ENCODE results near the gene MARK2.
A peak's percentile ranks its signal among the peaks of the same experiment; 100 is the strongest.

MARK2 gene

DNA sequence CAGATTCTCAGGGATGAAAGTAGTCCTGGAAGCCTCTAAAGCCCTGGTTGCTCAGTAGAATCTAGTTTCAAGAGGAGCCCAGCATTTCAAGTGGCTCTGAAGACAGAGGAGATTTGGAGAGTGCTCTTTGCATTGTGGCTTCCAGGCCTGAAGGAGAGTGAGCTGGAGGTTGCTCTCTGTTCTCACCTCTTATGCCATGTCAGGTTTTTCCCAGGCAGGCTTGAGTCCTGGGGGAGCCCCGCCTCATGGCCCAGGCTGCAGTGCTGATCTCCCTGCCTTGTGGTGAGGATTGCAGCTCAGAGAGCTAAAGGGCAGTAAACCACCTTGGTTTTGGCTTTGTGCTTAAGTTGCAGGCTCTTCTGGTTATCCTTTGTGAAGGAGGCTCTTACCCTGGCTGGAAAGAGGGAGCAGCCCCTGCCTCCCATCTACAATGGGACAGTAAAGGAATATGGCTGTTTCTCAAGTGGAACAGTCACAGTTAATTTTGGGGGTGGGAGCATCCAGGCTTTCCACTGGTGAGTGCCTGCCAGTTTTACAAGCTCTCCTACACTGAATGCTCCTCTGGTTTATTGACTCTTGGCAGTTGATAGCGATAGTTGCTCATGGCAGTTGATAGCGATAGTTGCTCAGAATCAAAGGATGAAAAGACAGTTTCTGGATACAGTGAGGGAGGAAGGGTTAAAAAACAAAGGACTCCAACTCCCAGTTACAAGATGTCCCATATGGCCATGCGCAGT is 45.5 kb downstream of the MARK2 start:
- no peak for DNase-seq

- no peak for DNase-seq
Measured at GRCh38 chr11:63887386-63887999, 48.6 kb downstream of the MARK2 start.

DNA sequence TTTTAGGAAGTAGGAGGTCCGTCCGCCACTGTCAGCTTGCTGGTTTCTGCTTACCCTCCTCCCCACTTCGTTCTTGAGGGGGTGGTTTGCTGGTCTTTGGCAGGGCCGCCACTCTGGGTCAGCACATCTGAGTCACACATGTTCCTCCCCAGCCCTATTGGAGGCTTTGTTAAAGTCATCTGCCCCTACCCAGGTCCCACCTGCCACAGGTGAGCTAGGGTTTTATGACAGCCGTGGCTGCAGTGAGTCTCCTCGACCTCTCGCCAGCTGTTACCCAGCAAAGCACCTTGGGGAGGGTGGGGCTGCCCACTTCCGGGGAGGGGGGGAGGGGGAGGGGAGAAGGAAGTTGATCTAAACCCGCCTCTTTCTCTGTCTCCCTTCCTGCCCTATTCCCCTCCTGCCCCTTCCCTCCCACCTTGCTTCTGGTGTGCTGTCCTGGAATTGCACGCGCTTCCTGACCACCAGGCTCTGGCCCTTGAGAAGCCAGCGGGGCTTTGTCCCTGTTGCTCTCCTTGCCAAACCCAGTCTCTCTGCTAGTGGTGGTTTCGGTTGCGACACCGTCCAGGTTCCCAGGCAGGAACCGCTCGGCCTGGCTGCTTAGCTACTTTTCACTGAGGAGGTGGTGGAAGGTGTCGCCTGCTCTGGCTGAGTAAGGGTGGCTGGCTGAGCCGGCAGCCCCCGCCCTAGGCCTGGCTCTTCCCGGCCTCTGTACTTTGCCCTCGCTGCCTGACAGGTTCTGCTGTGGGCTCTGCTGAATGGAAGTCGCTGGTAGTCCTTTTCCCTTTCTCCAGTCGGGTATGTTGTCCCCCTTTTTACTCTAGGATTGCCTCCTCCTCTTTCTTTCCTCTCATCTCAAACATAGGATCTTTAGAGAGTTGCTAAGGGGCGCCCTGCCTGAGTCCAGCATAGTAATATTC is 49.5 kb downstream of the MARK2 start:
- peak; percentile 50 for DNase-seq

GRCh38 chr11:63889344-63889743 is 50.4 kb downstream of the MARK2 start:
- DNase-seq: no peak

GRCh38 chr11:63890368-63890767 is 51.5 kb downstream of the MARK2 start:
- DNase-seq: no peak

GRCh38 chr11:63892228-63892627 is 53.3 kb downstream of the MARK2 start:
- peak; percentile 22 for DNase-seq

DNA sequence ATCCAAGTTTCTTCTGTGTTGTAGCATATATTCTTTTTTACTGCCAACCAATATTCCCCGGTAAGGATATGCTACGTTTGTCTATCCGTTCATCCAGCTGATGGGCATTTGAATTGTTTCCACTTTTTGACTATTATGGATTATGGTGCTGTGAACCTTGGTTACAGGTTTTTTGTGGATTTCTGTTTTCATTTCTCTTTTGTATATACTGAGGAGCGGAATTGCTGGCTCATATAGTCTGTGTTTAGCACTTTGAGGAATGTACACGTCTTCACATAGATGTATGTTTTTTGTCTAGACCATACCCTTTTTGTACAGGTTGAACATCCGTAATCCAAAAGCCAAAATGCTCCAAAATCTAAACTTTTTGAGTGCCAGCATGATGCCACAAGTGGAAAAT is 54.4 kb downstream of the MARK2 start:
- DNase-seq: no peak

GRCh38 chr11:63896071-63896470 is 57.2 kb downstream of the MARK2 start:
- no peak for DNase-seq

DNA sequence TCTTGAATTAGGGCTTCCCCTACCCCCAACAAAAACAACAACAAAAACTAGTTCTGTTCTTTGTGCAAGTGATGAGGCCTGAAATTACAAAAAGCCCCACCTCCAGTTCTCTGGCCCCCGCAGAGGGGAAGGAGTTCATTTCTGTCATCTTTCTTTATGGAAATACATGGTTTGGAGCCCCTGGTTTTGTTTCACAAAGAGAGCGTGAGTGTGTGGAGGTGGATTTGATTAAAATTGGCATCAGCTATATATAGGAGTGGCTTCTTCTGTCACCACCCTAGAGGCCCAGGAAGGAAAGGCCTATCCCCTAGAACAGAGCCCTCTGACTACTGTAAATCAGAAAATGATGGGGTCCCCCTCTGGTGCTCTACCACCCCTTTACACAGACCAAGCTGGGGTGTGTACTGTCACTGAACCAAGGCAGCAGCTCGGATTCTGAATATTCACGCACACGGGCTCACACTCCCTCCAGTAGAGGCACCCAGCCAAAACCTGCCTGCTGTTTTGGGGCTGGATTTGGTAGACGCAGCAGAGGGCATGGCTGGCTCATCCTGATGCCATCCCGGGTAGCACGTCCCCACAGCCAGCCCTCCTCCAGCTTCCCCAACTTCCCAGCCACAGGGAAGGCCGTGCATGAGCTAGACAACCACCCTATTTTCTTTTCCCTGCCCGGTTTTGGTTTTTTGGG is 58.7 kb downstream of the MARK2 start:
- no peak for DNase-seq

GRCh38 chr11:63901660-63902059 is 62.8 kb downstream of the MARK2 start:
- no peak for DNase-seq

DNA sequence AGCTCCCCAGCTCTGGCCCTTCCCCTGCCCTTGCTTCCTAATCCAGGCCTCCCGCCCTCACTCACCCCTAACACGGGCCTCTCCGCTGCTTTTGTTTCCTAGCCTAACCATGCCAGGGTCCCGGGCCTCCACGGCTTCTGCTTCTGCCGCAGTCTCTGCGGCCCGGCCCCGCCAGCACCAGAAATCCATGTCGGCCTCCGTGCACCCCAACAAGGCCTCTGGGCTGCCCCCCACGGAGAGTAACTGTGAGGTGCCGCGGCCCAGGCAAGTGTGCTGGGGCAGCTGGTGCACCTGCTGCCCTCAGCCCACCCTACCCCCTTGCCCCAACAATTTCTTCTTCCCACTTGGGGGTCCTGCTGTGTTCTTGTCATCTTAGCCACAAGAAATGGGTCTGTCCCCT is 65.0 kb downstream of the MARK2 start:
- no peak for DNase-seq

DNA sequence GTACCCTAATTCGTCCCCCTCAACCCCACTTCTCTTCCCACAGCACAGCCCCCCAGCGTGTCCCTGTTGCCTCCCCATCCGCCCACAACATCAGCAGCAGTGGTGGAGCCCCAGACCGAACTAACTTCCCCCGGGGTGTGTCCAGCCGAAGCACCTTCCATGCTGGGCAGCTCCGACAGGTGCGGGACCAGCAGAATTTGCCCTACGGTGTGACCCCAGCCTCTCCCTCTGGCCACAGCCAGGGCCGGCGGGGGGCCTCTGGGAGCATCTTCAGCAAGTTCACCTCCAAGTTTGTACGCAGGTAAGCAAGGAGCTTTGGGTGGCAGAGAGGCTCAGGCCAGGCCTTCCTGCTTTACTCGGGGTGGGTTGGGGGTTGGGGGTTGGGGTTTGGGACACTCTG is 65.8 kb downstream of the MARK2 start:
- no peak for DNase-seq

GRCh38 chr11:63905179-63905578 is 66.3 kb downstream of the MARK2 start:
- DNase-seq: peak; percentile 18

DNA sequence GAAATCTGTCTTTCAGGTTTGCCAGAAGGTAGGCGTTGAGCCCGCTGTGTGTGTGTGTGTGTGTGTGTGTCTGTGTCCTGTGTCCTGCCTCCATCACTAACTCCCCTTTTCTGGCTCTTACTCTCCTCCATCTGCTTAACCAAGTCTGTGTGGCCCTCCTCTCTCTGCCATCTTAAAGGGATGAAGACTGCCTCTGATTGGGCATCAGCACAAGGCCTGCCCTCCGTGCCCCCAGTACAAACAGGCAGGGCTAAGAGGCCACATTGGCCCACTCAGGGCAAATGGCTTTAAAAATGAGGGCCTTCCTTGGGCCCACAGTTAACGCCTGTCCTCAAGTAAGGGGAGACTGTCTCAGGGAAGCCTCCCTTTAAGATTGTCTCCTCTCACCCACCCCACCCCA is 67.2 kb downstream of the MARK2 start:
- DNase-seq: no peak

GRCh38 chr11:63906585-63906984 is 67.7 kb downstream of the MARK2 start:
- DNase-seq: peak; percentile 19

DNA sequence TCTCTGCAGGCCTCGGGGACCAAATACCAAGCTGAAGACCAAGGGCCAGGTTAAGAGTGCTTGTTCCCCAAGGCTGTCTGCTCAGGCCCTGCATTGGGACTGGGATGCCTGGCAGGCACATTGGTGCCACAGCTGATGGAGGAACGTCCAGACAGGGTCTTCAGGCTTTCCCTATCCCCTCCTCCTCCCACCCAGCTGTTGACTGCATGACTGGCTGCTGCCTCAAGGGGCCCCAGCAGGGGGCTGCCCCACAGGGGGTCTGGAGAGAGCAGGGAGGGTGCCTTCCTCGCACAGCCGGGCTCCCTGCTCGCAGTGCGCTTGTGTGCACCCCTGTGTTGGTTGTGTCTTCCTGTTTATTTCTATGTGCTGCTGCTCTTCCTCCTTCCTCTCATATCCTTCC is 68.2 kb downstream of the MARK2 start:
- DNase-seq: no peak

- DNase-seq: no peak
Measured at GRCh38 chr11:63907808-63908530, 69.1 kb downstream of the MARK2 start.

DNA sequence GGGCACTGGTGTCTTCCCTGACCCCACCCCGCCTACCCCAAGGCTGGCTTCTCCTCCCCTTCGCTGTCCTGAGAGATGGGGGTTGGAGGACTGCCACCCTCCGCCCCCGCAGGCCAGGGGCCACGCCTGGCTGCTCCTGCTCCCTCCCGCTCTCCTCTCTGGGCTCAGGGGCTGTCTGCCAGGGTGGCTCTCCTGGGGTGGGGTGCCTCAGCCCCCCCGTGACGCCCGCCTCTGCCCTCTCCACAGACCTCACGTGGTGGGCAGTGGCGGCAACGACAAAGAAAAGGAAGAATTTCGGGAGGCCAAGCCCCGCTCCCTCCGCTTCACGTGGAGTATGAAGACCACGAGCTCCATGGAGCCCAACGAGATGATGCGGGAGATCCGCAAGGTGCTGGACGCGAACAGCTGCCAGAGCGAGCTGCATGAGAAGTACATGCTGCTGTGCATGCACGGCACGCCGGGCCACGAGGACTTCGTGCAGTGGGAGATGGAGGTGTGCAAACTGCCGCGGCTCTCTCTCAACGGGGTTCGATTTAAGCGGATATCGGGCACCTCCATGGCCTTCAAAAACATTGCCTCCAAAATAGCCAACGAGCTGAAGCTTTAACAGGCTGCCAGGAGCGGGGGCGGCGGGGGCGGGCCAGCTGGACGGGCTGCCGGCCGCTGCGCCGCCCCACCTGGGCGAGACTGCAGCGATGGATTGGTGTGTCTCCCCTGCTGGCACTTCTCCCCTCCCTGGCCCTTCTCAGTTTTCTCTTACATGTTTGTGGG is 69.9 kb downstream of the MARK2 start:
- no peak for DNase-seq

DNA sequence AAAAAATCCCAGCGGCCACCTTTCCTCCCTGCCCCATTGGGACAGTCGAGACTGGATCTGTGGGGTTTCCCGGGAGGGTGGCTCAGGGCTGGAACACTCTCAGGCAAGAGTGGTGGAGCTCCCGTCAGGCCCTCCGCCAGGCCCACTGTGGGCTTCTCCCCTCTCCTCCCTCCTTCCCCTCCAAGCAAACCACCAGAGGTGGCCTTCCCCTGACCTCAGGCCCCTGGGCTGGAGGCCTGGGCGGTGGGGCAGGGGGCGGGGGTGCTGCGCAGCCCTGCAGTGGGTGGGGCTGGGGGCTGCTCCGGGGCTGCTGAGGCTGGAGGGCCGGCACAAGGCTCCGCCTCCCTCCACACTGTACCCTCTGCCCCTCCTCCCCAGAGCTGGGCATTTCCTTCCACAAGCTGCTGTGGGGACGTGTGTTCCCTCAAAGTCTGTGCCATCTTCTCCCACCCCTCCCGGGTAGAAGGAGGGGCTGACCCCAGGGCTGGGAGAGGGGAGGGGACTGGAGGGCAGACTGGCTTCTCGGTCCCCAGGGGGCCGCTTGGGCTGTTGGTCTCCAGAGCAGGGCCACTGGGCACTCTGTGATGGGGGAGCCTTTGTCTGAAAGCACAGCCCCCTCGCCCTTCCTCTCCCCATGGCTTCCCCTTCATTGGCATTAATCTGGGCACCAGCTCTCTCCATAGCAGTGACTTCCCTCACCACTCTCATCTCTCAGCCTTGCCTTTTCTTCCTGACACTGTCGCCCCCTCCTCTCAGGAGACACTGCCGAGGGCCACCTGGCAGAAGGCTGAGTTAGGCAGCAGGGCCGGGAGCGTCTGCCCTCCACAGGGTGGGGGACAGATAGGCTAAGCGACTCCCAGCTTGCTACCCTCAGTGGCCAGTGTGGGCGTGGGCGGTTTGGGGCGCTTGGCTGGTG is 70.9 kb downstream of the MARK2 start:
- DNase-seq: no peak

GRCh38 chr11:63910675-63911074 is 71.8 kb downstream of the MARK2 start:
- DNase-seq: no peak

- DNase-seq: no peak
Measured at GRCh38 chr11:63911440-63911839, 72.5 kb downstream of the MARK2 start.

All from fibroblast of skin of right biceps (primary cell).